Measurements from ENCODE around the gene RIN3.

Gene RIN3

GRCh38 chr14:92499234-92499633 is 14.3 kb upstream of the RIN3 start:
- H3K4me3 ChIP-seq (ENCODE audit: low read depth in 1 of 2, low read length in 2 of 2) = no peak overlapping the region
- H3K4me1 ChIP-seq (ENCODE audit: control insufficient read depth in 1 of 2, insufficient read depth in 2 of 2, low read length in 2 of 2) = peaks cover 0 to 9% of the 10 kb centered on the region in 2 donors
- no peaks in the 10 kb centered on the region for H3K27me3 ChIP-seq (ENCODE audit: low read depth, low read length)
- H3K9me3 ChIP-seq (ENCODE audit: control insufficient read depth in 1 of 2, low read length in 2 of 2) = no peaks in the 10 kb centered on the region
- H3K36me3 ChIP-seq (ENCODE audit: control insufficient read depth in 1 of 2, insufficient read depth in 2 of 2, low read length in 2 of 2) = no peaks in the 10 kb centered on the region
- no peak overlapping the region for H3K27ac ChIP-seq (ENCODE audit: low read length)

GRCh38 chr14:92500491-92500941 is 13.1 kb upstream of the RIN3 start:
- Histone ChIP-seq H3K4me3 (ENCODE audit: low read depth in 1 of 2, low read length in 2 of 2) (no peak overlapping the region), H3K27ac (ENCODE audit: low read length) (no peak overlapping the region), H3K9me3 (ENCODE audit: control insufficient read depth in 1 of 2, low read length in 2 of 2) (no peaks in the 10 kb centered on the region), H3K36me3 (ENCODE audit: control insufficient read depth in 1 of 2, insufficient read depth in 2 of 2, low read length in 2 of 2) (no peaks in the 10 kb centered on the region), H3K4me1 (ENCODE audit: control insufficient read depth in 1 of 2, insufficient read depth in 2 of 2, low read length in 2 of 2) (peaks cover 0 to 9% of the 10 kb centered on the region in 2 donors), H3K27me3 (ENCODE audit: low read depth, low read length) (no peaks in the 10 kb centered on the region)

- Histone ChIP-seq H3K9me3 (ENCODE audit: control insufficient read depth in 1 of 2, low read length in 2 of 2) (no peaks in the 10 kb centered on the region), H3K4me3 (ENCODE audit: low read depth in 1 of 2, low read length in 2 of 2) (no peak overlapping the region), H3K27ac (ENCODE audit: low read length) (no peak overlapping the region), H3K4me1 (ENCODE audit: control insufficient read depth in 1 of 2, insufficient read depth in 2 of 2, low read length in 2 of 2) (peaks cover 0 to 12% of the 10 kb centered on the region in 2 donors), H3K27me3 (ENCODE audit: low read depth, low read length) (no peaks in the 10 kb centered on the region), H3K36me3 (ENCODE audit: control insufficient read depth in 1 of 2, insufficient read depth in 2 of 2, low read length in 2 of 2) (no peaks in the 10 kb centered on the region)
Measured at GRCh38 chr14:92501891-92502351, 11.7 kb upstream of the RIN3 start.

GRCh38 chr14:92502541-92503286 is 10.9 kb upstream of the RIN3 start:
- no peak overlapping the region for H3K27ac ChIP-seq (ENCODE audit: low read length)
- H3K4me1 ChIP-seq (ENCODE audit: control insufficient read depth in 1 of 2, insufficient read depth in 2 of 2, low read length in 2 of 2) = peaks cover 0 to 13% of the 10 kb centered on the region in 2 donors
- no peaks in the 10 kb centered on the region for H3K36me3 ChIP-seq (ENCODE audit: control insufficient read depth in 1 of 2, insufficient read depth in 2 of 2, low read length in 2 of 2)
- H3K4me3 ChIP-seq (ENCODE audit: low read depth in 1 of 2, low read length in 2 of 2) = no peak overlapping the region
- H3K9me3 ChIP-seq (ENCODE audit: control insufficient read depth in 1 of 2, low read length in 2 of 2) = no peaks in the 10 kb centered on the region
- H3K27me3 ChIP-seq (ENCODE audit: low read depth, low read length) = no peaks in the 10 kb centered on the region

- H3K9me3 ChIP-seq (ENCODE audit: control insufficient read depth in 1 of 2, low read length in 2 of 2) = no peaks in the 10 kb centered on the region
- no peaks in the 10 kb centered on the region for H3K27me3 ChIP-seq (ENCODE audit: low read depth, low read length)
- H3K36me3 ChIP-seq (ENCODE audit: control insufficient read depth in 1 of 2, insufficient read depth in 2 of 2, low read length in 2 of 2) = no peaks in the 10 kb centered on the region
- H3K27ac ChIP-seq (ENCODE audit: low read length) = no peak overlapping the region
- peaks cover 0 to 13% of the 10 kb centered on the region in 2 donors for H3K4me1 ChIP-seq (ENCODE audit: control insufficient read depth in 1 of 2, insufficient read depth in 2 of 2, low read length in 2 of 2)
- no peak overlapping the region for H3K4me3 ChIP-seq (ENCODE audit: low read depth in 1 of 2, low read length in 2 of 2)
Measured at GRCh38 chr14:92503756-92504491, 9.7 kb upstream of the RIN3 start.

GRCh38 chr14:92505826-92506225 is 7.8 kb upstream of the RIN3 start:
- peaks cover 0 to 13% of the 10 kb centered on the region in 2 donors for H3K4me1 ChIP-seq (ENCODE audit: control insufficient read depth in 1 of 2, insufficient read depth in 2 of 2, low read length in 2 of 2)
- H3K27ac ChIP-seq (ENCODE audit: low read length) = no peak overlapping the region
- H3K27me3 ChIP-seq (ENCODE audit: low read depth, low read length) = no peaks in the 10 kb centered on the region

GRCh38 chr14:92506231-92506630 is 7.3 kb upstream of the RIN3 start:
- no peak overlapping the region for H3K4me3 ChIP-seq (ENCODE audit: low read depth in 1 of 2, low read length in 2 of 2)
- H3K9me3 ChIP-seq (ENCODE audit: control insufficient read depth in 1 of 2, low read length in 2 of 2) = no peaks in the 10 kb centered on the region
- H3K4me1 ChIP-seq (ENCODE audit: control insufficient read depth in 1 of 2, insufficient read depth in 2 of 2, low read length in 2 of 2) = peaks cover 0 to 13% of the 10 kb centered on the region in 2 donors
- no peak overlapping the region for H3K27ac ChIP-seq (ENCODE audit: low read length)
- H3K36me3 ChIP-seq (ENCODE audit: control insufficient read depth in 1 of 2, insufficient read depth in 2 of 2, low read length in 2 of 2) = no peaks in the 10 kb centered on the region
- no peaks in the 10 kb centered on the region for H3K27me3 ChIP-seq (ENCODE audit: low read depth, low read length)

More at GRCh38 chr14:92505826-92506225, 7.8 kb upstream of the RIN3 start:
- H3K36me3 ChIP-seq (ENCODE audit: control insufficient read depth in 1 of 2, insufficient read depth in 2 of 2, low read length in 2 of 2) = no peaks in the 10 kb centered on the region
- H3K4me3 ChIP-seq (ENCODE audit: low read depth in 1 of 2, low read length in 2 of 2) = no peak overlapping the region
- H3K9me3 ChIP-seq (ENCODE audit: control insufficient read depth in 1 of 2, low read length in 2 of 2) = no peaks in the 10 kb centered on the region

GRCh38 chr14:92507174-92507768 is 6.3 kb upstream of the RIN3 start:
- peaks cover 0 to 16% of the 10 kb centered on the region in 2 donors for H3K4me1 ChIP-seq (ENCODE audit: control insufficient read depth in 1 of 2, insufficient read depth in 2 of 2, low read length in 2 of 2)
- no peaks in the 10 kb centered on the region for H3K36me3 ChIP-seq (ENCODE audit: control insufficient read depth in 1 of 2, insufficient read depth in 2 of 2, low read length in 2 of 2)
- no peaks in the 10 kb centered on the region for H3K9me3 ChIP-seq (ENCODE audit: control insufficient read depth in 1 of 2, low read length in 2 of 2)
- no peak overlapping the region for H3K4me3 ChIP-seq (ENCODE audit: low read depth in 1 of 2, low read length in 2 of 2)
- no peaks in the 10 kb centered on the region for H3K27me3 ChIP-seq (ENCODE audit: low read depth, low read length)
- H3K27ac ChIP-seq (ENCODE audit: low read length) = no peak overlapping the region

GRCh38 chr14:92510972-92511371 is 2.6 kb upstream of the RIN3 start:
- peaks cover 0 to 30% of the 10 kb centered on the region in 2 donors for H3K4me1 ChIP-seq (ENCODE audit: control insufficient read depth in 1 of 2, insufficient read depth in 2 of 2, low read length in 2 of 2)
- H3K27me3 ChIP-seq (ENCODE audit: low read depth, low read length) = no peaks in the 10 kb centered on the region
- H3K4me3 ChIP-seq (ENCODE audit: low read depth in 1 of 2, low read length in 2 of 2) = no peak overlapping the region
- no peaks in the 10 kb centered on the region for H3K36me3 ChIP-seq (ENCODE audit: control insufficient read depth in 1 of 2, insufficient read depth in 2 of 2, low read length in 2 of 2)
- H3K9me3 ChIP-seq (ENCODE audit: control insufficient read depth in 1 of 2, low read length in 2 of 2) = no peaks in the 10 kb centered on the region
- H3K27ac ChIP-seq (ENCODE audit: low read length) = no peak overlapping the region

- Histone ChIP-seq H3K4me1 (ENCODE audit: control insufficient read depth in 1 of 2, insufficient read depth in 2 of 2, low read length in 2 of 2) (peaks cover 0 to 33% of the 10 kb centered on the region in 2 donors), H3K9me3 (ENCODE audit: control insufficient read depth in 1 of 2, low read length in 2 of 2) (no peaks in the 10 kb centered on the region), H3K4me3 (ENCODE audit: low read depth in 1 of 2, low read length in 2 of 2) (no peak overlapping the region), H3K36me3 (ENCODE audit: control insufficient read depth in 1 of 2, insufficient read depth in 2 of 2, low read length in 2 of 2) (no peaks in the 10 kb centered on the region), H3K27ac (ENCODE audit: low read length) (no peak overlapping the region), H3K27me3 (ENCODE audit: low read depth, low read length) (no peaks in the 10 kb centered on the region)
Measured at GRCh38 chr14:92511453-92512238, 1.9 kb upstream of the RIN3 start.

GRCh38 chr14:92512807-92513203 is 776 bp upstream of the RIN3 start:
- Histone ChIP-seq H3K27me3 (ENCODE audit: low read depth, low read length) (no peaks in the 10 kb centered on the region), H3K36me3 (ENCODE audit: control insufficient read depth in 1 of 2, insufficient read depth in 2 of 2, low read length in 2 of 2) (no peaks in the 10 kb centered on the region), H3K4me1 (ENCODE audit: control insufficient read depth in 1 of 2, insufficient read depth in 2 of 2, low read length in 2 of 2) (peaks cover 0 to 29% of the 10 kb centered on the region in 2 donors), H3K9me3 (ENCODE audit: control insufficient read depth in 1 of 2, low read length in 2 of 2) (no peaks in the 10 kb centered on the region), H3K27ac (ENCODE audit: low read length) (no peak overlapping the region), H3K4me3 (ENCODE audit: low read depth in 1 of 2, low read length in 2 of 2) (peak overlapping the region; percentile 61 to 90)

All from muscle layer of duodenum (tissue), 2 donors.